Liver (tissue), 9 donors: ENCODE data around the gene WDFY3. TPM values are rescaled to one million over a fixed set of nuclear protein-coding genes. Genes with fewer than 3 reads are reported as not detected.

Experiments
- DNase-seq: peaks from one replicate; pipeline ENCODE4 v3.0.0-alpha.2; 2017; ENCODE audit warnings: low spot score
- H3K27ac ChIP-seq, 2 donors: one replicate each; pipeline ENCODE4 v1.7.0; 2013; ENCODE audit warnings: inconsistent platforms in 2 of 2, low read length in 2 of 2, control low read depth in 1 of 2, low read depth in 1 of 2, mild to moderate bottlenecking in 1 of 2
- H3K27me3 ChIP-seq, 4 donors: one replicate each; pipeline versions ENCODE4 v1.6.1 to v1.7.0; 2013; ENCODE audit warnings: low read length in 3 of 4, inconsistent platforms in 1 of 4, mild to moderate bottlenecking in 1 of 4, moderate library complexity in 1 of 4; ENCODE audit not compliant: control insufficient read depth in 4 of 4, insufficient read depth in 4 of 4
- H3K36me3 ChIP-seq, 4 donors: one replicate each; pipeline versions ENCODE4 v1.6.1 to v1.7.0; 2013; ENCODE audit warnings: low read length in 3 of 4, mild to moderate bottlenecking in 3 of 4, low read depth in 1 of 4, moderate library complexity in 1 of 4; ENCODE audit not compliant: control insufficient read depth in 4 of 4, insufficient read depth in 3 of 4
- H3K4me1 ChIP-seq, 4 donors: one replicate each; pipeline versions ENCODE4 v1.6.1 to v1.7.0; 2013; ENCODE audit warnings: low read length in 3 of 4, mild to moderate bottlenecking in 3 of 4, moderate library complexity in 1 of 4; ENCODE audit not compliant: control insufficient read depth in 4 of 4, insufficient read depth in 4 of 4
- H3K4me3 ChIP-seq, 3 donors: one replicate each; pipeline versions ENCODE4 v1.6.1 to v1.7.0; 2013; ENCODE audit warnings: low read length in 3 of 3, control low read depth in 1 of 3, low read depth in 1 of 3, mild to moderate bottlenecking in 1 of 3
- H3K9ac ChIP-seq, 2 donors: one replicate each; pipeline ENCODE4 v1.7.0; 2013; ENCODE audit warnings: low read length in 2 of 2, mild to moderate bottlenecking in 2 of 2, moderate library complexity in 2 of 2, control low read depth in 1 of 2, low read depth in 1 of 2
- H3K9me3 ChIP-seq, 4 donors: one replicate each; pipeline versions ENCODE4 v1.6.1 to v1.7.0; 2013; ENCODE audit warnings: low read length in 3 of 4; ENCODE audit not compliant: control insufficient read depth in 4 of 4
- ATF3 ChIP-seq: IDR thresholded peaks from 2 replicates; pipeline ENCODE4 v1.6.1; 2016; ENCODE audit warnings: antibody characterized with exemption
- EGR1 ChIP-seq, 2 donors: IDR thresholded peaks; 2 replicates each; pipeline ENCODE4 v1.6.1; 2016 to 2018; ENCODE audit warnings: antibody characterized with exemption in 2 of 2, low read depth in 2 of 2
- FOXA1 ChIP-seq: IDR thresholded peaks from 2 replicates; pipeline ENCODE4 v1.6.1; 2016; ENCODE audit warnings: antibody characterized with exemption
- FOXA2 ChIP-seq: IDR thresholded peaks from 2 replicates; pipeline ENCODE4 v1.6.1; 2016; ENCODE audit warnings: antibody characterized with exemption
- HNF4A ChIP-seq, 2 donors: conservative IDR thresholded peaks; 2 replicates each; pipeline ENCODE4 v1.6.1; 2016; ENCODE audit warnings: antibody characterized with exemption in 2 of 2, mild to moderate bottlenecking in 2 of 2
- JUND ChIP-seq, 2 donors: IDR thresholded peaks; 2 replicates each; pipeline ENCODE4 v1.6.1; 2016; ENCODE audit warnings: antibody characterized with exemption in 2 of 2
- MAX ChIP-seq: IDR thresholded peaks from 2 replicates; pipeline ENCODE4 v1.6.1; 2016; ENCODE audit warnings: antibody characterized with exemption
- NR2F2 ChIP-seq: IDR thresholded peaks from 2 replicates; pipeline ENCODE4 v1.6.1; 2016; ENCODE audit warnings: antibody characterized with exemption
- RAD21 ChIP-seq, 2 donors: IDR thresholded peaks; 2 replicates each; pipeline ENCODE4 v1.6.1; 2016; ENCODE audit warnings: antibody characterized with exemption in 2 of 2, mild to moderate bottlenecking in 2 of 2
- SP1 ChIP-seq: IDR thresholded peaks from 2 replicates; pipeline ENCODE4 v1.6.1; 2018; ENCODE audit warnings: antibody characterized with exemption, mild to moderate bottlenecking
- TAF1 ChIP-seq: conservative IDR thresholded peaks from 2 replicates; pipeline ENCODE4 v1.6.1; 2016; ENCODE audit warnings: antibody characterized with exemption, mild to moderate bottlenecking
- YY1 ChIP-seq: IDR thresholded peaks from 2 replicates; pipeline ENCODE4 v1.6.1; 2016; ENCODE audit warnings: antibody characterized with exemption, mild to moderate bottlenecking
- WGBS: extraction: QIAGEN DNeasy Blood & Tissue Kit; methylation state at CpG from one replicate; pipeline ENCODE4 v1.1.7; 2013; 5-methylcytosine and 5-hydroxymethylcytosine counted together
- polyA plus RNA-seq, 2 donors: library from polyadenylated mRNA; stranded (reverse) in 1 of 2; unstranded in 1 of 2; fragments of 200-250 nt in 1 of 2; fragments of >200 nt in 1 of 2; fragmentation: Nextera tagmentation in 1 of 2; extraction: Ambion mirVana in 1 of 2; gene quantifications; one replicate each; pipeline versions ENCODE4 v1.2.1 to v1.2.3, GENCODE V29; 2013 to 2015
- total RNA-seq, 2 donors: library from RNA; depleted of rRNA; stranded (reverse); fragments of >200 nt; gene quantifications; one replicate each; pipeline ENCODE4 v1.2.3, GENCODE V29; 2014
- TF ChIP-seq, protein P1 (sequence below): IDR thresholded peaks from 2 replicates; pipeline ENCODE4 v1.6.1; 2016; ENCODE audit warnings: antibody characterized with exemption
- TF ChIP-seq, protein P2 (sequence below): IDR thresholded peaks from 2 replicates; pipeline ENCODE4 v1.6.1; 2016; ENCODE audit warnings: antibody characterized with exemption, mild to moderate bottlenecking
- donor health status: healthy.
- donor health status: healthy.
- donor health status: healthy.
- donor health status: healthy.
- donor health status: healthy.

WDFY3 gene
- total and polyA plus RNA-seq, 4 donors: 3.2 to 50.5 (median 19.2) TPM

DNA sequence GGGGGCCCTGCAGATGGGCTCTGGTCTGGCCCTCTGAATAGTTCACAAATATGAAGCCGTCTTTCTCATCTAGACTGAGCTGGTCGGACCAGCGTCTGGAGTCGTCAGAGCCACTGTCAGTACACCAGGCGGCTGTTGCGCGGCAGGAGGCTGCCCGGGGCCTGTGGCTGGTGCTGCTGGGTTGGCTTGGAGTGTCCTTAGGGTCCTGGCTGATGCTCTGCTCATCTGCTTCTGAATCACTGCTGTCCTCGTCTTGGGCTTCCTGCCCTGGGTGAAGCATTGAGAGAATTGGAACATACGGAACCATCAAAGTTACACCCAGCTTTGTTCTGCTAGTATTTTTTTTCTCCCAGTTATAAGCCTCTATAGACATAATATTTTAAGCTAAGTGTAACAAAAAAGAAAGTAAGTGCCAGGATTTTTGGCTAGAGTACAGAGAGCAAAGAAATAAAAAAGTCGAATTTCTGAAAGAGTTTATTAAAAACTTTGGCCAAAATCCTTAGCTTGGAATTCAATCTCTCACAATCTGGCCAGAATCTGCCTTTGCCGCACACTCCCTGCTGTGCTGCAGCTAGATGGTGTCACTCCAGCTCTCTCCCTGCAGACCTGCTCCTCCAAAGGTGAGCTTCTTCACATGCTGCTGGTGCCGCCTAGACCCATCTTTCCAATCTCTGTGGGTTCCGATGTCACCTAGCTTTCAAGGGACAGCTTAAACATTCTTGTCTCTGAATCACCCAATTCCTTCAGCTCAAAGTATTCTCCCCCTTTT, 287.3 kb downstream of the WDFY3 start:
- TF ChIP-seq ATF3: no peak
- TF ChIP-seq YY1: no peak
- no peak for TF ChIP-seq EGR1 (IDR thresholded peaks at IDR 0.05; ENCODE audit: low read depth in 2 of 2)
- no peak for TF ChIP-seq MAX
- TF ChIP-seq, protein P1, sequence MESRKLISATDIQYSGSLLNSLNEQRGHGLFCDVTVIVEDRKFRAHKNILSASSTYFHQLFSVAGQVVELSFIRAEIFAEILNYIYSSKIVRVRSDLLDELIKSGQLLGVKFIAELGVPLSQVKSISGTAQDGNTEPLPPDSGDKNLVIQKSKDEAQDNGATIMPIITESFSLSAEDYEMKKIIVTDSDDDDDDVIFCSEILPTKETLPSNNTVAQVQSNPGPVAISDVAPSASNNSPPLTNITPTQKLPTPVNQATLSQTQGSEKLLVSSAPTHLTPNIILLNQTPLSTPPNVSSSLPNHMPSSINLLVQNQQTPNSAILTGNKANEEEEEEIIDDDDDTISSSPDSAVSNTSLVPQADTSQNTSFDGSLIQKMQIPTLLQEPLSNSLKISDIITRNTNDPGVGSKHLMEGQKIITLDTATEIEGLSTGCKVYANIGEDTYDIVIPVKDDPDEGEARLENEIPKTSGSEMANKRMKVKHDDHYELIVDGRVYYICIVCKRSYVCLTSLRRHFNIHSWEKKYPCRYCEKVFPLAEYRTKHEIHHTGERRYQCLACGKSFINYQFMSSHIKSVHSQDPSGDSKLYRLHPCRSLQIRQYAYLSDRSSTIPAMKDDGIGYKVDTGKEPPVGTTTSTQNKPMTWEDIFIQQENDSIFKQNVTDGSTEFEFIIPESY: no peak
- no peak for TF ChIP-seq NR2F2
- no peak for TF ChIP-seq FOXA1
- TF ChIP-seq TAF1: no peak
- no peak for TF ChIP-seq SP1
- no peak overlapping the region for H3K27ac ChIP-seq

DNA sequence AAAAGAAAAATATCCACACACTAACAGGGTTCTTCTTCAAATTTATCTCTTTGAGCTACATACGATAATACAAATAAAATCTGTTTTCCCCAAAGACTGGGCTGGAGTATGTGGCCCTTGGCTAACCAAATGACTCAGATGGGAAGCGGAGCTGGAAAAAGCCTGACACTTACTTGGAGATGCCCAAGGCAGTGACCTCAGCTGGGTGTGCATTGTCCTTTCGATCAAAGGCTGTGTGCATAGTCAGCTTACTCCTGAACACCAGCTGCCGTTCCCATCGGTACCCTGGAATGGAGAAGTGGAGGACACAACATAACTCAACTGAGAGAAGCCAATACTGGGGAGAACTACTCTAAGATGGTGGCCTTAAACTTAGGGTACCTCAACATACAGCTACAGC, 288.5 kb downstream of the WDFY3 start:
- Histone ChIP-seq H3K4me3 (no peak overlapping the region), H3K36me3 (peaks cover 9 to 52% (median 39%) of the 10 kb centered on the region in 4 donors), H3K9me3 (no peaks in the 10 kb centered on the region), H3K9ac (no peak overlapping the region), H3K27me3 (no peaks in the 10 kb centered on the region), H3K27ac (no peak overlapping the region), H3K4me1 (no peaks in the 10 kb centered on the region)
- TF ChIP-seq HNF4A (conservative IDR thresholded peaks at IDR 0.05) (no peak), TAF1 (no peak)
- TF ChIP-seq, protein P2, sequence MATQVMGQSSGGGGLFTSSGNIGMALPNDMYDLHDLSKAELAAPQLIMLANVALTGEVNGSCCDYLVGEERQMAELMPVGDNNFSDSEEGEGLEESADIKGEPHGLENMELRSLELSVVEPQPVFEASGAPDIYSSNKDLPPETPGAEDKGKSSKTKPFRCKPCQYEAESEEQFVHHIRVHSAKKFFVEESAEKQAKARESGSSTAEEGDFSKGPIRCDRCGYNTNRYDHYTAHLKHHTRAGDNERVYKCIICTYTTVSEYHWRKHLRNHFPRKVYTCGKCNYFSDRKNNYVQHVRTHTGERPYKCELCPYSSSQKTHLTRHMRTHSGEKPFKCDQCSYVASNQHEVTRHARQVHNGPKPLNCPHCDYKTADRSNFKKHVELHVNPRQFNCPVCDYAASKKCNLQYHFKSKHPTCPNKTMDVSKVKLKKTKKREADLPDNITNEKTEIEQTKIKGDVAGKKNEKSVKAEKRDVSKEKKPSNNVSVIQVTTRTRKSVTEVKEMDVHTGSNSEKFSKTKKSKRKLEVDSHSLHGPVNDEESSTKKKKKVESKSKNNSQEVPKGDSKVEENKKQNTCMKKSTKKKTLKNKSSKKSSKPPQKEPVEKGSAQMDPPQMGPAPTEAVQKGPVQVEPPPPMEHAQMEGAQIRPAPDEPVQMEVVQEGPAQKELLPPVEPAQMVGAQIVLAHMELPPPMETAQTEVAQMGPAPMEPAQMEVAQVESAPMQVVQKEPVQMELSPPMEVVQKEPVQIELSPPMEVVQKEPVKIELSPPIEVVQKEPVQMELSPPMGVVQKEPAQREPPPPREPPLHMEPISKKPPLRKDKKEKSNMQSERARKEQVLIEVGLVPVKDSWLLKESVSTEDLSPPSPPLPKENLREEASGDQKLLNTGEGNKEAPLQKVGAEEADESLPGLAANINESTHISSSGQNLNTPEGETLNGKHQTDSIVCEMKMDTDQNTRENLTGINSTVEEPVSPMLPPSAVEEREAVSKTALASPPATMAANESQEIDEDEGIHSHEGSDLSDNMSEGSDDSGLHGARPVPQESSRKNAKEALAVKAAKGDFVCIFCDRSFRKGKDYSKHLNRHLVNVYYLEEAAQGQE: no peak
- no peak for DNase-seq
- WGBS: 96% methylated on average over 5 of the region's 5 CpGs

More for the DNA sequence above, 287.3 kb downstream of the WDFY3 start:
- H3K27me3 ChIP-seq: no peaks in the 10 kb centered on the region
- H3K4me3 ChIP-seq: no peak overlapping the region
- no peaks in the 10 kb centered on the region for H3K4me1 ChIP-seq
- no peak for DNase-seq
- peaks cover 9 to 61% (median 43%) of the 10 kb centered on the region in 4 donors for H3K36me3 ChIP-seq
- H3K9me3 ChIP-seq: no peaks in the 10 kb centered on the region
- H3K9ac ChIP-seq: no peak overlapping the region
- 96% methylated on average over 14 of the region's 14 CpGs for WGBS

GRCh38 chr4:84677093-84677492, 289.4 kb downstream of the WDFY3 start:
- H3K27me3 ChIP-seq: no peaks in the 10 kb centered on the region
- no peak for DNase-seq
- H3K9ac ChIP-seq: no peak overlapping the region
- 82% methylated on average over 9 of the region's 9 CpGs for WGBS
- TF ChIP-seq, protein P2: no peak
- no peak for TF ChIP-seq ATF3
- TF ChIP-seq RAD21 (IDR thresholded peaks at IDR 0.05): no peak
- TF ChIP-seq SP1: no peak
- no peak for TF ChIP-seq FOXA2
- no peak for TF ChIP-seq YY1
- TF ChIP-seq JUND (IDR thresholded peaks at IDR 0.05): no peak
- no peaks in the 10 kb centered on the region for H3K4me1 ChIP-seq
- no peak overlapping the region for H3K27ac ChIP-seq
- no peaks in the 10 kb centered on the region for H3K9me3 ChIP-seq
- H3K36me3 ChIP-seq: peaks cover 9 to 59% (median 43%) of the 10 kb centered on the region in 4 donors
- no peak overlapping the region for H3K4me3 ChIP-seq
